KBM-7 (cell line): Measurements from ENCODE around the gene ALK.

ENCODE experiments used
- DNase-seq: peaks from one replicate; pipeline ENCODE4 v3.0.0-alpha.2; 2015
- in situ Hi-C: fragments of 300-500 bp; cut with MboI; formaldehyde crosslinking; loops from 2 replicates; pipeline ENCODE4 v1.14.3; 2020; ENCODE audit warnings: low sequenced_read_pairs, low pct_unique_long_range_greater_than_20kb, mixed read lengths

ALK gene

DNA sequence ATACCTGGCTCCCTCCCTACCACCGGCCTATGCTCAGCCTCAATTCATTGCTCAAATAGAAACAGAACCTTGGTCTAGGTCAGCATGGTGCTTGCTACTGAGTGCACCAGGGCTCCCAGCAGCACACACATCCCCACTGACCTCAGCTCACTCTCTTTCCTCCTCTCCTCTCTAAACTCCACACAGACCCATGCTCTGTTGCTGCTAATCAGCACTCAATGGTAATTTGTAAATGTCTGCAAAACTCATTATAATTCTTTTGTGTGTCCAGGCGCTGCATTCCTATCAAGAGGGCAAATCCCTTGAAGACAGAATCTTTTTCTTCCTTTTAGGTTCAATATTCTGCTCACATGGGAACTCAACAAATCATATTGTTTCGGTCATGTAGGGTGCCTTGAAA lies 424.0 kb downstream of the ALK start:
- in situ Hi-C loops = no loop called here
- DNase-seq = no peak

DNA sequence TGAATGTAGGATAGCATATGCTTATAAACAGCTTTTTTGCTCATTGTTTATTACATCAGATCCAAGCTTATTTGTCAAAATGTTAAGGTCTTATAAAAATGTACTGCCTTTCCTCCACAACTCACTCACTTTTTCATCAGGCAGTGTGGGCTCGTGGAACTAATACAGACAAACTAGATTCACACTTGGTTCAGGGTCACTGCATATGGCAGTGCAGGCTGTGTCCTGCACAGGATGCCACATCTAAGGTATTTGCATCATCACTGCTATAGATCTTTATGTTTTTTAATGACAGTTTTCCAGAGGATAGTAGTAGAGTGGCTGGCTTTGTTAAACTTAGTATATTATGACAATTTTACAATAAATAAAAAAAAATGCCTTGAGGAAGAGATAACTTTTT lies 425.2 kb downstream of the ALK start:
- DNase-seq = no peak
- in situ Hi-C loops = no loop called here

DNA sequence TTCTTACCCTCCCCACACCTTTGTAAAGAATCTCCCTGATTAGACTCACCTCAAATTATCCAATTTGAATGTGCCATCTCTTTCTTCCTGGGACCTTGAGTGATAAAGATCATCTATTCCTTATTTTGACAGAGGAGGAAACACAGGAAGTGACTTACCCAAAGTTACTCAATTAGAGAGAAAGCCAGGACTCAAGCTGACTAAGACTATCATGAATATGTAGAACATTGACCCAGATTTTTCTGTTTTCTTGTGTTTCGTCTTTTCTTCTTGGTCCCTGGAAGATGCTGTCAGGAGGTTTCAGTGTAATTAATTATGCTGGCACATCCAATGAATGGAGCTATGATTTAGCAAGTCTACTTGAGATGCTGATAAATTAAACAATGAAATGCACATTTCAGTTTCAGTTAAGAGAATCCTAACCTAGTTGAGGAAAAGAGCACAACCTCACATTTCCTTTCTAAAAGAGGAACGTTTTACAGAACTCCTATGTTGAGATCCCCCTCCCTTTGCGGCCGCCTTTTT lies 425.8 kb downstream of the ALK start:
- in situ Hi-C loops = no loop called here

DNA sequence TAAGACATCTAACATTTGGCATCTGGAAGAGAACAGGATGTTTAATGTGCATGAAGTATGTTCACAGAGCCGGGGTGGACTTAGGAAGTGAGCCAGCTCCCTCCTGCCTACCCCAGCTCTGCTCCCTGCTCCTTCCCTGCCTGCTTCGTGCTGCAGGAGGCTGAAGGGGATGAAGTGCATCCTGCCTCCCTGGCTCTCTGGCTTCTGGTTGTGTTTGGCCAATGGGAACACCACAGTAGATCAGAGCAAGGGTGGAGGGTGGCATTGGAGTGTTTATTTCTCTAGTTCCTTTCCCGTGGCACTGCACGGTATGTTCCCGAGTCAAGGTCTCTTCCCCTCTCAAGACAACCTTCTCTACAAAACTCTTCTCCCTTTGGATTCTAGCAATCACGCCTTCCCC lies 426.3 kb downstream of the ALK start:
- no peak for DNase-seq
- in situ Hi-C loops = no loop called here

More for the DNA sequence above, 425.8 kb downstream of the ALK start:
- no peak for DNase-seq

DNA sequence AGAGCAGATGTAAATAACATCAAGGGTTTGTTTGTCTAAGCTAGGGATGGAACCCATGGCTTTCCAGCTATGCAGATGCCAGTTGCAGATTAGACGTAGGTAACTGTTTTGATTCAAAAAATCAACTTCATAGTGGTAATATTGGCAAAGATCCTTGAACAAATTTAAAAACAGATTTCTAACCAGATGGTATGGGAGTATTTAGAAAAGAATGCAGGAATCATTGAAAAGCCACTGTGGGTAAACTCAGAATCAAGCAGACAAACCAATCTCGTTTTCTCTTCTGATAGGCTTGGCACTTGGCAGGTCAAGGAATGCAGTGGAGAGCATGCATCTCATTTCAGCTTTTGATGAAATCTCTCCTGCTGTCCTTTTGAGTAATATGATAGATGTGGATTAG lies 428.7 kb downstream of the ALK start:
- no peak for DNase-seq
- in situ Hi-C loops = no loop called here

DNA sequence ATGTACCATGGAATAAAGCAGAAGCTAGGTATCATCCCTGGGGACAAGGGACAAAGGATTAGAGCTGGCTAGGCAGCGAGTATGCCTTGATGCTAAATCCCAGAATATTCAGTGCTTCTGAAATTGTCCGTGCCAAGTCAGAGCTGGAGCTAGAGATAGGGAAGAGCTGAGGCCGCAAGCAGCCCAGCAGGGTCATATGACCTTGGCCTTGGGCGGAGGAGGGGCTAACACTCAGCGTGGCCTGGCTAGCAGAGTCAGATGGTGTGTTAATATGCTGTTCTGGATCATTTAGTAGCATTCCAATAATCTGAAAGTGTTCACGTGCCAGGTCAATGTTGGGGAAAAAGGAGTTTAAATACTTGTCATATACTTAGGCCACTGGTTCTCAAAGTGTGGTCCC lies 431.3 kb downstream of the ALK start:
- no peak for DNase-seq
- in situ Hi-C loops = no loop called here

DNA sequence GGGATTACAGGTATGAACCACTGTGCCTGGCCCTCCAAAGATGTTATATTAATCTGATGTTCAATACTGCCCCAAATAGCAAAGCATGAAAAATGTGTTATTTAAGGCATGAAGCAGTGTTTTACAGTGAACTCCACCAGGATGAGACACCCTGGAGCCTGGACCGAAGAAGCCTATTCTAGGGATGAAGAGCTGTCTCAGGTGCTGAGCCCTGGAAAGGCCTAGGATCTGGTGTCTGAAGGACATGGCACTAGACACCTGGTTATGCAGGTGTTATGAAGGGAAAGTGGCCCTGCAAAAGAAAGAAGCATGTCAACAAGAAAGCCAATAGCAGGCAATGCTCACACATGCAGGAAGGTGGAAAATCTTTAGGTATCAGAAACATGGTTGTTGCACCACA lies 431.8 kb downstream of the ALK start:
- in situ Hi-C loops = no loop called here
- DNase-seq = no peak

DNA sequence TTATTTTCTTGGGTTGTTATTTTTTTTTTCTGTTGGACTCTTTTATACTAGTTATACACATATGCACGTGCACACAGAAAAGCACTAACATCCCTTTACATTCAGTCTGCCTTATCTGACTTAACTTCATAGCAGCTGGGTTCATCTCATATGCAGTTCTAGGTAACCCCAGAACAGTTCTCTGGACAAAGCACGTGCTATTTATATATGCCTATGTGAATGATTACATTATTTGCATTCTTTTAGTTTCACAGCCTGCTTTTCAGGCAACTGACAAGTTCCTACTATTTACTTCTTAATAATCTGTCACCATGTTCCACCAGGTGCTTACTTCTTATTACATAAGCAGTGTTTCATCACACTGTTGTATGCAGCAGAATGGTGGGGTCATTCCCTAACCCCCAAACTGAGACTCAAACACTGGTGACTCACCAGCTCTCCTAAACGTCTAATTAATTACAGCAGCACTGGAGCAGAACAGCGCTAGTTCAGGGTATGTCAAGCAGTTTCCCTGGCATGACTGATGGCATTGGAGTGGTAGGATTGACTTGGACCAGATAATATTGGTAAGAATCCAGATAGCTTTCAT lies 433.3 kb downstream of the ALK start:
- in situ Hi-C loops = no loop called here
- no peak for DNase-seq

DNA sequence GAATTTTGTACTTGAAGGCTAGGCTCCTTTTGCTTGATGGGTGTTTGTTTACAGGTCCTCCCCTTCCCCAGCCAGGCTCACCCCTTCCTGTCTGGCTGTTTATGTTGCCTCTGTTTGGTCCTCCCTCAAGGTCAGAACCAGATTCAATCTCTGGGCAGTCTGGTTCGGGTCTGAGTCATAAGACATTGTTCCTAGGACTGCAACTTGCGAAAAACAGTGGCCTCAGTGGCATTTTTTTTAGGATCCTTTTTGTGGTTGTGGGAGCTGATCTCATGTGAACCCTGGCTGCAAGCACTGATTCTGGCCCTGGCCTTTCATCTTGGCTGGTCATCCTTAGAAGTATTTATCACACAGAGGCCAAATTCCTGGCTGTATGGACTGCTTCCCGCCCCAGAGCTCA lies 435.8 kb downstream of the ALK start:
- no peak for DNase-seq
- in situ Hi-C loops = no loop called here

DNA sequence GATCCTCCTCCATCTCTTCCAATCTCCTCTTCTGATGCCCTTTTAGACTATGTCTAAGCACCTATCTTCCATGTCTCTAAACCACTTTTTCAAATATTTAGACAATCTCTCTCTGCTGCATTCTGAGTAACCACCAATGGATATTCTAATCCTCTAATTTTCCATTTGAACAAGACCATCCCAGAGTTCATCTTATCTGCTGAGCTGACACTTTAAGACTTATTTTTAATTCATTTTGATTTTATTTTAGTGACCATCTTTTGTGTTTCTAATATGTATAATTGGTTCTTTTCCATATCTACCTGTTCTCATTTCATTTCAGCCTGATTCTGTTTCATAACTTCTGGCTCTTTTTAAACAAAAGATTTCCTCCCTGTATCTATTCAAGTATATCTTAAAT lies 436.3 kb downstream of the ALK start:
- in situ Hi-C loops = no loop called here

DNA sequence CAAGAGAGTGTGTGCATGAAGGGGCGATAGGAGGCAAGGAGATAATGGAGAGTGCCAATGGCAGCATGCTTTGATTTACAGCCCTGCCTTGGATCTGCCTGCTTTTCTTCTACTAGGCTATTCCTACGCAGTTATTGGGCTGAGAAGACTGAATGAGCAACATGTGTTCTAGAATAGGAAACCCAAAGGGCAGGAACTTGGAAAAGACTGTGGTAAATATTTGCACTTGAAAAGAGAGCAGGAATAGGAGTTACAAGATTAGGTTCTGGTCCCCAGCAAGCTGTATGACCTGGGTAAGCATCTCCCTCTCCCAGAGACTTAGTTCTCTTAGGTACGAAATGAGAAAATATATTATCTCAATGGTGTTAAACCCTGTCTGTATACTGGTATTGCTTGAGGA lies 438.5 kb downstream of the ALK start:
- DNase-seq = no peak
- in situ Hi-C loops = no loop called here

More for the DNA sequence above, 436.3 kb downstream of the ALK start:
- DNase-seq = no peak

DNA sequence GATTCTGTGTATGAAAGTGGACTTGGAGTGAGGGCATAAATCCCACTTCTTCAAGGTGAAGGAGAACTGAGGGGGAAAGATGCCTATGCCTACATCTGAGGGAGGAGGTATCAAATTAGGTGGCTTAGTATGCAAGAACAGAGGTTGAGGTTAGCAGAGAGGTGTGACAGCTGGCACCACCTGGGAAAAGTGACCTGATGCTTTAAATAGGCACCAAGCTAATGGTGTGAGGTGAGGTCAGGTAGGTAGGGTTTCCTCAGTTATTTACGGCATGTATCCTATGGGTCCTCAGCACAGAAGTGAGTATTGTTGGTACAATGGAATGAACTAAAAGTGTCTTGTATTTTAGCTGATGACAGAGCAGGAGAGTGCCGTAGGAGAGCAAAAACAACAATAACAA lies 439.0 kb downstream of the ALK start:
- no peak for DNase-seq
- in situ Hi-C loops = no loop called here

DNA sequence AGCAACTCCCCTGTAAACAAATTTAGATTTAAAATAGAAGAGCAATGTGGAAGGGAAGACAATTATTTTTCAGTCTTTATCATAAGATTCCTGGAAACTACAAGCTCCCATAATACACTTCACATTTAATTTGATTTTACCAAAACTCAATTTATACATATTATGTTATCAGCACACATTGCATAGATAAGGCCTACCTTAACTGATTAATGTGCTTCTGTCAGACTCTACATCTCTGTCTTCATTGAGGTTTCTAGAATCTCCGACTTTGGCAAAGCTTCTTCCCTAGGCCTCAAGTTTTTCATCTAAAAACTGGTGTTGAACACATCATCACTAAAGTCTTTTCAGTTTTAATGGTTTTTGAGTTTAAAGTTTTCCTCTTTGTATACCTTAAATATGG lies 440.1 kb downstream of the ALK start:
- in situ Hi-C loops = no loop called here
- DNase-seq = no peak

DNA sequence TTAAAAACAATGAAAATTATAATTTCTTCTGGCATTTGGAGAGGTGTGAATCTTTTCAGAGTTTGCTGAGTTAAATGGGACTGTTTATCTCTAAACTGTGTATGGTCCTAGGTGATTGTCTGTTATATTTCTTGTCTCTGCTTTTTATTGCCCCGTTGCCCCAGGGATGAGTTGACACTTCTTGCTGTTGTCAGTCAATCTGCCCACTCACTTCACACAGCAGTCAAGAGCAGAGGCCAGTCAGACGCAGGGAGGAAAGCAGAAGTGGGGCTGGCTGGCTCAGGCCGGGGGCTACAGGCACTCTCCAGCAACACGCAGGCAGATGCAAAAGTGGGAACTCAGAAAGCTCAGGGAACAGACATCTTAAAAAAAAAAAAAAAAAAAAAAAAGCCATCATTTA lies 441.0 kb downstream of the ALK start:
- peak; percentile 43 for DNase-seq
- in situ Hi-C loops = no loop called here

DNA sequence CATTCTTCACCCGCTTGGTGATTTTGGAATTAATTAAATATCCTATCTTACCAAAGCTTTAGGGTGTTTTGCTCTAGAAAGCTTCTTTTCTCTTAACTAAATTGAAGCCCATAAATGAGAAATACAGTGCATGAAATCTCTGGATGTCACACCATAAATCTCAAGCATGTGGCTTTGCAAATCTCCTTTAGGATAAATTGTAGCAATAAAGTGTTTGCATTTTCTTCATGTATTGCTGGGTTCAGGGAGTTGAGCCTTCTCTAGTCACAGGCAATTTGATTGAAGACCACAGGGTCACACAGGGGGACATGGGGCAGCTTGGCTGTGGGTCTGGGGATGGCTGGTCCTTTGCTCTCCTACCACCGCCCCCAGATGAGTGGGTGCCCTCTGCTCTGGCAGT lies 442.0 kb downstream of the ALK start:
- DNase-seq = no peak
- in situ Hi-C loops = no loop called here

DNA sequence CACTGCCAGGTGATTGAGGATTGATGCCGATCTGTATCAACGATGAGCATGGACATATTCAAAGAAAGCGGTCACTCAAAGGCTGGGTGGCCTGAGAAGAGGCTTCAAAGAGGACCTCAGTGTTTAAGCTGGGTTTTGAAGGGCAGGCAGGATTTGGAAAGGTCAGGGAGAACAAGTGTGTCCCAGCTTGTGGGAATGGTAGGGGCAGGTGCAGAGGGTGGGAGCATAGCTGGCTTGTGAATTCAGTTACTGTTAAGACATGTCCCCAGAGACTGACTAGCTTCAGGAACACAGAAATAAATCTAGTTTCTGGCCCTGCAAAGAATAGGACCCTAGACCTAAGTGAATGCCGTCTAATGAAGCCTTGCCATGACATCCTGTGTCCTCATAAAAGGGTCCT lies 442.7 kb downstream of the ALK start:
- DNase-seq = no peak
- in situ Hi-C loops = no loop called here

DNA sequence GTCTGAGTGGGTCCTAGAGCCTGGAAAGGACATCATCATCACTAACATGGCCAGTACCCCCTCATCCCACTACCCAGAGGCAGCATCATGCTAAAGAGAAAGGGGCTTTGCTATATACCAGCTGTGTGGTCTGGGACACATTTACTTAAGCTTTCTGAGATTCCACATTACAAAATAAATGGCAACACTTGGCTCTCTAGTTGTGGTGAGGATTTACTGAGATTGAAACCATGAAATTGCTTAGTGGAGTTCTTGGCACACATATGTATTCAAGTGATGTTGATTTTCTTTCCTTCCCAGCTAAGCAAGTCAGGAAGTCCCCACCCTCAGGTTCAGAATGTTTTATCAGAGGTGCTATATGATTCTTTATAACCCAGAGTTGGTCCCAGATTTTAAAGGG lies 444.2 kb downstream of the ALK start:
- in situ Hi-C loops = no loop called here

DNA sequence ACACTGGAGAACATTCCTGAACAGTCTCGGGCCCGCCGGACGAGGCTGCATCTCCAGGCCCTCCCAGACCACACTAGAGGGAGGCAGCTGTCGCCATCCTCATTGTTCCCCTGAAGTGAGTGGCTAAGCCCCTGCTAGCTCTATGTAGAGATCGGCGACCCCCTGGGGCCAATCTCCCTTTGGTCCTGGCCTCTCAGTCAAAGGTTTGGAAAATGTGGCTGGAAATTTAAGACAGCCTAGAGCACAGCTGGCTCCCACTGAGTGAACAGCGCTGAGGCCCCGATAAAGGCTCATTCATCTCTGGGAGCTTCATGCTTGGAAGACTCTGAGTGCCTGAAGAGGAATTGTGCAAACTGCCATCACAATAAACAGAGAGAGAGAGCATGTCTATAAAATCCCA lies 445.9 kb downstream of the ALK start:
- DNase-seq = no peak
- in situ Hi-C loops = no loop called here

More for the DNA sequence above, 444.2 kb downstream of the ALK start:
- DNase-seq = no peak

DNA sequence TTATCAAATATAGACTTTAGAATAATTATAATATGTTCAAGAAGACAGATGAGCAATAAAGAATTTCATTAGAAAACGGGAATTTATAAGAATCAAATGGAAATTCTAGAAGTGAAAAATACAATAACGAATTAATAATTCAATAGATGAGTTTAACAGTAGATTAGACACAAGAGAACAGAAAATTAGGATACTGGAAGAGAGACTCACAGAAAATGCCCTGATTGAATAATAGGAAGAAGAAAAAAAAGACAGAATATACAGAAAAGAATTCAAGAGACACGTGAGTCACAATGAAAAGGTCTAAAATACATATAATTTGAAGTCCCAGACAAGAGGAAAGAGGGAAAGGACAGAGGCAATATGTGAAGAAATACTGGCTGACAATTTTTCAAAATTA lies 451.4 kb downstream of the ALK start:
- DNase-seq = no peak
- in situ Hi-C loops = no loop called here

DNA sequence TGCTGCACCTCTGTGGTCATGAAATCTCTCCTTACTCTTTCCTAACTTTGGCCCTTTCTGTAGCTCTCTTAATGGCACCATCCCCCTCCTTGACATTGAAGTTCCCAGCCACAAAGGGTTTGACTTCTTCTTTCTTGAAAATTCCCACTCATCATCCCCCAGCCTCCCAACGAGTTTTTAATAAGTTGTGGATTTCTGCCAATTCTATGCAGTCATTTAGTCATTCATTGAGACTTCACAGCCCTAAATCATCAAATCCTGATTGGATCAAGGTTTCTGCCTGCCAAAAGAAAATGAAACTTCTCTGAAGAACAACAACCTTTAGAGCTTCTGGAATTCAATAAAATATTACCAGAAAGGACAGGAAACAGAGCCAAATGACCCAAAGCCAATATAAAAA lies 451.9 kb downstream of the ALK start:
- DNase-seq = no peak
- in situ Hi-C loops = no loop called here

DNA sequence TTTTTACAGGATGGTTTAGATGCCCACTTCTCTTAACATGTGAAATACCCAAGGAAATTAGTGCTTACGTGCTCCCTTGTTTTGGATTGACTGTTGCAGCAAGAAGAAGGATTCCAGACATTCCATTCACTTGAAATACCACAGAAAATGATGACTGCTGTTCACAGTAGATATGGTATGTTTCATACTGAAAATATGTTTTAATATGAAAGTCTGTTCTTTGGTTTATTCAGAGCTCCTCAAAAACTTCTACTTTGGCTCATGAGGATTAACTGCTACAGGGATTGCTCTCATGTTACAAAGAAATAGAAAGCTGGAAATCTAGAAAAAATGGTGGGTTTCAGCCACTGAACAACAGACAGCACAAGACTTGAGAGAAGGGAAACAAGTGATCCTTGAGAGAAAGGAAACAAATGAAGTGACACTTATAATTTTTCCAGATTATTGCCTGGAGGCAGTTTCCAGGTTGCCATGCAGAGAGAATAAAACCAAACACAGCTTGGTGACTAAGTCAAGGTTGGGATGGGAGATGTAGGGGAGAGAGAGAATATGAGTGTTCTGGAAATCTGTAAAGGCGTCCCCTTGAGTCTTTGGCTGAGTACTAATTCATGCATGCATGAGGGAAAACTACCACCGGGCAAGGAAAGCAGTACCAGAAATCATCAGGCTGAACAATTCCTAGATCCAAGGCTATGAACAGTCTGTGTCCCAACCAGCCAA lies 458.0 kb downstream of the ALK start:
- DNase-seq = no peak
- in situ Hi-C loops = no loop called here
